Ureter (tissue), 1 donor: ENCODE results near the gene PROSER1. TPM values are rescaled to one million over a fixed set of nuclear protein-coding genes. Genes with fewer than 3 reads are reported as not detected.
"Not testable (repeated sequence)": the region's sequence is repeated elsewhere in the genome, so short reads cannot be mapped to it uniquely, and the experiment has no call there.

Experiments used
- DNase-seq: peaks from one replicate; pipeline ENCODE4 v3.0.0-alpha.2; 2020; ENCODE audit warnings: low spot score
- total RNA-seq: library from RNA; stranded (reverse); gene quantifications from one replicate; pipeline ENCODE4 v1.2.4, GENCODE V29; 2023
- donor health status: DM: yes; HTN: yes; CAD: no.

PROSER1 gene
- 39.6 TPM for total RNA-seq

DNA sequence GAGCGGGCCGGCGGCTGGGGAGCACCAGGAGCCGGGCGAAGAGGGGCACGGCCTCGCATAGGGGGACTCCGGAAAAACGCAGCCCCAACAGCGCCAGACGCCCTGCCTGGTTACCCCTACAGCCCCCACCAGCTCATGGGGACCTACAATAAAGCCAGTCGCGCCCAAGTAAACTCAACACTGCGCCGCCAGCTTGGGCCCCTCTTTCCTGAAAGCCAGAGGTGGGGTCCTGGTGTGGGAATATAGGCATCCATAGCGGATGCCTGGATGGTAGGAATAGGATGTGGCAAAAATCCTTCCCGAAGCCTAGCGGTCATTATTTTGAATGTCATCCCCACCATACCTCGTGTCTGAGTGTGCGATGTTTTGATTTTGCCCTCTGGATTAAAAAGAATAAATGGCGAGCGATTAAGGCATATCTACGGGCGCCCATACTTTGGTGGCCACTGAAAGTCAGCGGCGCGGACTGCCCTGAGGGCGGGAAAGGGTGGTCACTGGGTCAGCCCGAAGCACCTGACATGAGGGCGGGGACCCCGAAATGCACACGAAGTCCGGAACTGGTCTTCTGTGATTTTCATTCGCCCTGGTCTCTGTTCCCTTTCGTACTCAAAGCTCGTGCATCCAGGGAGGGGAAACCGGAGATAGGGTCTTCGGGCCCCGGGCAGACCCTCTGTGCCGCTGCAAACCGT lies at the start of gene PROSER1, which contains the start of gene NHLRC3:
PROSER1 (minus strand) TSS at position 210 of the 689 bp plus-strand sequence. CDS start 847 bp downstream, outside the sequence.
NHLRC3 (plus strand) TSS at position 577 of the 689 bp plus-strand sequence. CDS start 184 bp downstream, outside the sequence.
- peak; percentile 96 for DNase-seq

DNA sequence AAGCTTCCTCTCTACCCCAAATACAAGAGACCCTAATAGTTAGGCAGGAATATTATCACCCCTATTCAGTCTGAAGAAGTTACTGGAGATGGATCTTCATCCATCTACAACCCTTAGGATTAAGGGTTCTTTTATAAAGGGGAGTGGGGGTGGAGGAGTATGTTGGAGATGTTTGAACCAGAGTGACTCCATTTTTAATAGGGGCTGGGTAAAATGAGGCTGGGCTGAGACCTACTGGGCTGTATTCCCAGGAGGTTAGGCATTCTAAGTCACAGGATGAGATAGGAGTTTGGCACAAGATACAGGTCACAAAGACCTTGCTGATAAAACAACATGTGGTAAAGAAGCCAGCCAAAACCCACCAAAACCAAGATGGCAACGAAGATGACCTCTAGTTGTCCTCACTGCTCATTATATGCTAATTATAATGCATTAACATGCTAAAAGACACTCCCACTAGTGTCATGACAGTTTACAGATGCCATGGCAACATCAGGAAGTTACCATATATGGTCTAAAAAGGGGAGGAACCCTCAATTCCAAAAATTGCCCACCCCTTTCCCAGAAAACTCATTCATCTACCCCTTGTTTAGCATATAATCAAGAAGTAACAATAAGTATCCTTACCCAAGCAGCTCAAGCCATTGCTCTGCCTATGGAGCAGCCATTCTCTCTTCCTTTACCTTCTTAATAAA lies 48.5 kb upstream of the PROSER1 start:
- DNase-seq, result not testable (repeated sequence)

DNA sequence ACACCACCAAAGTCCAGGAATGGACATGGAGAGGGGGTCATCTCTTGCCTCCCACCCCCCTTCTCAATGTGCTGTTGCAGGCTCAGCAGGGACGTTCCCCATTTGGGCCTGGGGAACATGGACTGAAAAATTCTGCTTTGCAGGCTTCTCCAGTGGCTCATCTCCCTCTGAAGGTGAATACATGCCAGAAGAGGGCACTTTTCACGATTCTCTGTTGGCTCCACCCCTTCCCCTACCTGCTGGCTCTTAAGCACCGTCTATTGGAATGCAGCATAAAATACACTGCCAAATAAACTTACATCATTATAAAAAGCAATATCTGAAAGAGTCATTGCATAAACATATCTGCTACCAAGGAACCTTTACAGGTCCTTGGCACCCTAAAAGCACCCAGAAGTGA lies 36.1 kb upstream of the PROSER1 start:
- DNase-seq, result no peak

DNA sequence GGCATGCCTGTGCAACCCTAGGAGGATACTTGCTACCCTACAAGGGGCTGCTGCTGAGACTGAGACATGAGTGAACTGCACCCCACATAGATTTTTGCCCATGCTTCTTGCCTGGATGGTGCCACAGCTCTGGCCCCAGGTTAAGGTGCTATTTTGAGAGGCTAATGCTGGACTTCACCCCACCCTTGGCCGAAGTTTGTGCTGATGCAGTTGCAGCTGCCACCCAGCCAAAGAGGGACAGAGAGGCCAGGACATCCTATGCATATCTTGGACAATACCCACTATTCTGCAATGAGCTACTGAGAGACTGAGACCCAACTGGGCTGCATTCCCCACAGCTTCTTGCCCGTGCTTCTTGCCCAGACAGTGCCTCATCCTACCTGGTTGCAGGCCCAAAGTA lies 35.0 kb upstream of the PROSER1 start:
- no peak for DNase-seq

DNA sequence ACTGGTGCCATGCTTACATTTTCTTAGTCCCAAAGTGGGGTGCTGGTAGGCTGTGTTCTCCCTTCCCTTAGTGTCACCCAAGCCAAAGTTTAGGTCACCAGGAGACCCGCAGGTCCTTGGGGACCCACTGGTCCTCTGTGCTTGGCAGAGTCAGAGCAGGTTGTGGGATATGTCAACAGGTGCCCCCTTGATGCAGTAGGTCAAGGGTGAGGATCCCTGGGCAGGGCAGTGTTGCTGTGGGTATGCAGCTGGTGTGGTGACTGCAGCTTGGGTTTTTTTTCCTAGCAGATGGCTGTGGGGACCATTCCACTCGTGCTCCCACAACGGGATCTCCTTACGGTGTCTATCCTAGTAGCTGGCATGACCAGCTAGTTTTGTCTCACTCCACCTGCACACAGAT lies 24.1 kb upstream of the PROSER1 start:
- no peak for DNase-seq

DNA sequence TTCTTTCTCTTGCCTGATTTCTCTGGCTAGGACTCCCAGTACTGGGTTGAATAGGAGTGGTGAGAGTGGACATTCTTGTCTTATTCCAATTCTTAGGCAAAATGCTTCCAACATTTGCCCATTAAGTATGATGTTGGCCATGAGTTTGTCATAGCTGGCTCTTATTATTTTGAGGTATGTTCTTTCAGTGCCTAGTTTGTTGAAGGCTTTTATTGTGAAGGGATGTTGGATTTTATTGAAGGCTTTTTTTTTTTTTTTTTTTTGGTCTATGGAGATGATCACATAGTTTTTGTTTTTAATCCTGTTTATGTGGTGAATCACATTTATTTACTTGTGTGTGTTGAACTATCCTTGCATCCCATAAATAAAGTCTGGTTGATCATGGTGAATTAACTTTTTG lies 20.2 kb upstream of the PROSER1 start:
- no peak for DNase-seq

DNA sequence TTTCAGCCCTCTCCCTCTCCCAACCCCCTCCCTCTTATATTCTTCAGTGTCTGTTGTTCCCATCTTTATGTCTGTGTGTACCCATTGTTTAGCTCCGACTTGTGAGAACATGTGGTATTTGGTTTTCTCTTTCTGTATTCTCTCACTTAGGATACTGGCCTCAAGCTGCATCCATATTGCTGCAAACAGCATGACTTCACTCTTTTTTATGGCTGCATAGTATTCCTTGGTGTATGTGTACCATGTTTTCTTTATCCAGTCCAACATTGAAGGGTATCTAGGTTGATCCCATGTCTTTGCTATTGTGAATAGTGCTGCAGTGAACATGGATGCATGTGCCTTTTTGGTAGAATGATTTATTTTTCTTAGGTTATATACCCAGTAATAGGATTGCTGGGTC lies 18.1 kb upstream of the PROSER1 start:
- no peak for DNase-seq

DNA sequence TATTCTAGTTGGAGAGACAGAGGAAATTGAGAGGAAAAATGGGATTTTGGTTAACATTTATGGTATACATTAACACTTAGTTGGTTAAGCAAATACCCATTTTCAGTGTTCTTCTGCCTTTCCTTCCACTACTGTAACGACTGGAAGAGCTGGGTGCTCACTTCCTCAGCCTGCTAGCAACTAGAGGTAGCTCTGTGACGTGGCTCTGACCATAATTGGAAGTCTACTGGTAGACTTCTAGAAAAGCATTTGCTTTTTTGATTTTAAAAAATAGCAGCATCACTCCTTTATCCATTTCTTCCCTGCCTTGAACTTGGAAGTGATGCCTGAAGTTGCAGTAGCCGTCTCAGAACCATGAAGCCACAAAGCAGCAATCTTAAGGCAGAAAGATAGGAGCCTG lies 16.2 kb upstream of the PROSER1 start:
- no peak for DNase-seq

DNA sequence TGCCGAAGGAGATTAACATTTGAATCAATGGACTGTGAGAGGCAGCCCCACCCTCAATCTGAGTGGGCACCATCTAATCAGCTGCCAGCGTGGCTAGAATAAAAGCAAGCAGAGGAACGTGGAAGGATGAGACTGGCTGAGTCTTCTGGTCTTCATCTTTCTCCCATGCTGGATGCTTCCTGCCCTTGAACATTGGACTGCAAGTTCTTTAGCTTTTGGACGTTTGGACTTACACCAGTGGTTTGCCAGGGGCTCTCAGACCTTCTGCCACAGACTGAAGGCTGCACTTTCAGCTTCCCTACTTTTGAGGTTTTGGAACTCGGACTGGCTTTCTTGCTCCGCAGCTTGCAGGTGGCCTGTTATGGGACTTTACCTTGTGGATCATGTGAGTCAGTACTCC lies 15.1 kb upstream of the PROSER1 start:
- DNase-seq, result no peak

DNA sequence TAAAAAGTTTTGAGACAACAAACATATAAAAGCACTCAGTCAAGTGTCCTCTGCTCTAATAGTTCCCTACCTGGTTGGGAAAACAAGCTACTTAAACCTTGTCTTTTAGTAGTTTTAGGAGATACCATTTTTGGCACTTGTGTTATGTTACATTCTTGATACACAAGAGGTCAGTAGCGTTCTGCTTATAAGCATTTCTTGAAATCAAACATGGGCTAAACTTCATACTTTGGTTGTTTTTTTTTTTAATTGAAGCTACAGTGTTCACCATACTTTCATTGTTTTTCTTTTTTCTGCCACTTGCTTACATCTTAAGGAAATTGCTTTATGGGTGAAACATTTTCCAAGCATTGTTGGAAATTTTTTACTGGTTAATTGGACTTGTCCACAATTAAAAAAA lies 13.3 kb upstream of the PROSER1 start:
- DNase-seq, result no peak

DNA sequence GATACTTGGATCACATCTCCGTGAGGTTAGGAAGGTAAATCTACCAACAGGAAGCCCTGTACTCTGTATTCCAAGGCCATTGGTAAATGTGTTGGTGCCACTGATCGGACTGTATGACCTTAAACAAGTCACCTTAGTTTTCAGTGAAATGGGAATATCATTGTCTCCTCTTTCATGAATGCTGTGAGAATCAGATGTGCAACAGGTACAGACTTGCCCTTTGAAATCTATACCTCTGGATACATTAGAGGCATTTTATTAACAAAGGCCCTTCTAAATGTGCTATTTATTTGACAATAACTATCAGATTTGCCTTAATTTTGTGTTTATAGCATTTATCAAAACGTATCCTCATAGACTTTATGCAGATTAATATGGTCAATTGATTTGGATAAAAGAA lies 11.4 kb upstream of the PROSER1 start:
- DNase-seq, result no peak

DNA sequence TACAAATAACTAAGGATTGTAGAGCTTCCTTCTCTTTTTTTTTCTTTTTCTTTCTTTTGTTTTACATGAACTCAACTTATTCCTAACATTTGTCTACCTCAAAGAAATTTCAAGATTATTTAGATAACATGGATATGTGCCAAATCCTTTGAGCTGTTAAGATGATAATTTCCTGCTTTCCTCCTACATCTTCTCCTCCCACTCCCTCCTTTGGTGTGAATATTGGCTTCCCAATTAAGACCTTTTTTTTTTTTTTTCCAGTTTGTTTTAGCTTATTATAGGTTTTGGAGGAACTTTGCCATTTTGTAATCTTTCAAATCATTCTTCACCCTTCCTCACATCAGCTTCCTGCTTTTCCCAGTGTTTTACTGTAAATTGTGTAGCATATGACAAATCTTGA lies 10.9 kb upstream of the PROSER1 start:
- DNase-seq, result no peak

DNA sequence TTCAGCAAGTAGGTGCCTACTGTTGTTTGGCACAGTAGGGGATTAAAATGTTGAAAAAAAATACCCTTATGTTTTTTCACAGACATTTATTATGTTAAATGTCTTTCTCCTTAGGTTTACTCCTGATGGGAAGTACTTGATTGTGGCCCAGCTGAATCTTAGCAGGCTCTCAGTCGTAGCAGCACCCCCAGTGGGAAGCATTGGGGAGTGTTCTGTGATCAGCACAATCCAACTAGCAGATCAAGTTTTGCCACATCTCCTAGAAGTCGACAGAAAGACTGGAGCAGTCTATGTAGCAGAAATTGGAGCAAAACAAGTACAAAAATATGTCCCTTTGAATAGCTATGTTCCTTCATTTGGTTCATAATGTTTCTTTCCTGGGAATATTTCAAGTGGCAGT lies 9.7 kb upstream of the PROSER1 start:
- DNase-seq, result peak; percentile 61

DNA sequence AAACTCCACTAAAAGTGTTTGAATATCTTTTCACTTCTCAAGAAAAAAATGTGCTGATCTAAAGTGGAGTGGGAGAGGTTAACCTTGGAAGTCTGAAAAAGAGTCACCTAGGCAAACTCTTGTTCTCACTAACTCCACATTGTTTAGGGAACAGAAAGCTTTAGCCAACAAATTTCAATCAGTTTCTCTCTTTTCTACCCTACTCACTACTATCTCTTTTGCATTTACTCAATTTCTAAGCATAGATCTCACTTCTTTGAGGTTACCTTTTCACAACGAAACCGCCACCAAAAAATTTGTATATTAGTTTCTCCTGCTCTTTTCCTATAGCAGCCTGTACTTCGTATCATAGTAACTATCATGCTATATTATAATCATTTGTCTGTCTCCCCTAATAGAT lies 6.6 kb upstream of the PROSER1 start:
- DNase-seq, result no peak

DNA sequence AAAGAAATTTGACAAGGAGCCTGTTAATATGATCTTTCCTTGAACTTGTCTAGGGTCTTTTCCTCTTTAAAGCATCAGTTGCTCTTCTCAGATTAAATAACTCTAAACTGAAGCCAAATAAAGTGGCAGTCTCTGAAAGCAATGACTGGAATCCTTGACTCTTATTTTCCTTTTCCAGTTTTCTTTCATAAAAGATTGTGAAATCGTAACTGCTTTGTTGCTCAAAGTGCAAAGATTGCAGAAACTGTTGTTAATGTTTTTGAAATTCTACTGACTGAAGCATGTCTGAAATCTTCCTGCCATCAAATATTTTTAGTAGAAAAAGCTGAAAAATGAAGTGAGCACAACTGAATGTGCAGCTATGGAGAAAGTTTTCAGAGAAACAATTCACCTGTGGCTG lies 2.3 kb upstream of the PROSER1 start:
- DNase-seq, result no peak

DNA sequence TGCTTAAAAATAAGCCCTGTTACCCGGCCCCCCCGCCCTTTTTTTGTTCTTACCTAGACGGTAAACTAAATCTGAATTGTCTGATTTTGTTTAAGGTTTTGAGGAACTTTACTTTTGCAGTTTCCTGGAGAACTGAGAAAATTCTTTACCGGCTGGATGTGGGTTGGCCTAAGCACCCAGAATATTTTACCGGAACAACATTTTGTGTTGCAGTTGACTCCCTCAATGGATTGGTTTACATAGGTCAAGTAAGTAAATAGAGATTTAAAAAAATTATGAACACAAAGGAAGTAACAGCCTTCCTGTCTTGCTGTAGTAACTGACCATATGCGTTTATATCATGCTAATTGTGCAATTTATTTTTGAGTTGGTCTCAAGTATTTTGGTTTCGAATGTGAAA lies 1.2 kb upstream of the PROSER1 start:
- no peak for DNase-seq

DNA sequence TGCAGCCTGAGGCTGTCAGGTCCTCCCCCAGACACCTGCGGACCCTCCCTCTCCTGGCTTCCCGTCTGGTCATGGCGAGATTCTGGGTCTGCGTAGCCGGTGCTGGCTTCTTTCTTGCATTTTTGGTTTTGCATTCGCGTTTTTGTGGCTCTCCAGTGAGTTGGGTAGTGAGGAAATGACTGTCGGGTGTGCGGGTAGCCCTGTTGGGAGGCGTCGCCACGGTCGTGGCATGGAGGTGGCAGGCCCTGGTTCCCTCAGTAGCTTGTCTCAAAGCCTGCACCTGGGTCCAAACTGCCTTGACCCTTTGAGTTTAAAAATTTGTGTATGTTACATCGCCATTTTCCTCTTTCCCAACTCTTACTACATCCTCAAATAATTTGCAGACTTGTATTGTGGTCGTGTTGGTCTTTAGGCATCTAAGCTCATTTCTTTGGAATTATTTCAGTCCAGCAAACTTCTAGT lies 711 bp upstream of the PROSER1 start:
- peak; percentile 48 for DNase-seq

DNA sequence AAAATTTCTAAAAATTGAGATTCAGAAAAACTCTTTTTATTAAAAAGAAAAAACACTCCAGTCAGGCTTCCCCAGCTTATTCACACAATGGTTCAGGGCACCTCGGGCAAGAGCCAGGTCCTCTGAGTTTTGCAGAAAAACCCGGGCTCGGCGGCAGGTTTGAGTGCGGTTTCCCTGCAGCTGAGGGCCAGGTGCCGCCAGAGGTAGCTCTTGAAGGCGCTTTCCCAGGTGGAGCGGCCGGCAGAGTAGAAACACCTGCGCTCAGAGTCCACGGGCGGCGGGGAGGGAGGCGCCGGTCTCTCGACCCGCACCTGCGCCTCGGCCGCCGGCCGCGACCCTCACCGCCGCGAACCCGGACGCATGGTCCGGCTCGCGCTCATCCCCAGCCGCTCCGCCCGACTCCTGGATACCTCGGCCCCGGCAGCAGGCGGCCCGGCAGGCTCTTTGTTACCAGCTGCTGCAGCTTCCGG lies 444 bp downstream of the PROSER1 start:
- peak; percentile 52 for DNase-seq

DNA sequence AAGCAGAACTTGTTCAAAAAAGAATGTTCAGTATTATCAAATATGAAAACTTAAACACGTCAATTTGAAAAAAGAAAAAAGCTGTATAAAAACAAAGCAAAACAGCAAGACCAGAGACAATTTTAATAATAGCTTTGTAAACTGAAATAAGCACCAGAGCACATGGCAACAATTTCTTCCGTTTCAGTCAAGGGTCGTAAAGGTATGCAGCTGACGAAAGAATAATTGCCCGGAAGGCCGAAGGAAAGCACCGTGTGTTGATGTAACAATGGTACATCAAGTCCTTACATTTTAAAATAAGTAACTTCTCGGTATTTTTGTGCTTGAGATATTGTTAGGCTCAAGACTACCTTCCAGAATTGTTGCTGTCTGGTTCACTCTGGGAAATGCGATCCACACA lies 1.7 kb downstream of the PROSER1 start:
- DNase-seq, result no peak

DNA sequence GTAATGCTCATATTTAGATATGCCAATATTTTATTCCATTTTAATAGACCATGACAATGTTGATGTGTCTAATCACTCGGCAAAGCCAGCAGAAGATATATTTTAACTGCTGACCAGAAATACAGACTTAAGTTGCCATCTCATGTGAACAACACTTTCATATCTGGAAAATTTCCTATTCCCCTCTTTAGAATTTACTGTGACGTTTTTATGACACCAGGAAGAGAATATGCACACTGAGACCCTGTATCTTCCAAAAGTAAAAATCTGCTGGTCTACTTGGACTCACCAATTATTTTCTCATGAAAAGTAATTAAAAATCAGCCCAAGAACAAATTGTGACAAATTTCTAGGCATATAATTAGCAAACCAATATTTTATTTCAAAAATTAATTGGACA lies 2.1 kb downstream of the PROSER1 start:
- no peak for DNase-seq

DNA sequence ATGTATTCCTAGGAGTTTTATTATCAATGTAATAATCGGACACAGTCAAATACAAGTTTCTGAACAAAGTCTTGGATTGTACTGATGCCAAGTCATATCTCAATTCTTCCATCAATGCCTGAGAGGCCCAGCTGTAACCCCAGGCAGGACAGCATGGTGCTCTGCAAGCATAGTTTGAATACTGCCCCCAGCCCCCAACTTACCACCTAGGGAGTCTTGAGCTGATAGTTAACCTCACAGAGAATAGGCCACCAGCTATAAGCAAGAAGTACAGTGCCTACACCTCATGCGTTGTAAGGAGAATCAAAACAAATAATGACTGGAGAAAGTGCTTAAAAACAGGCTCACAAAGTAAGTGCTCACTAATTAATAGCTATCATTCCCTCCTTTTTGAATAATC lies 2.7 kb downstream of the PROSER1 start:
- no peak for DNase-seq

DNA sequence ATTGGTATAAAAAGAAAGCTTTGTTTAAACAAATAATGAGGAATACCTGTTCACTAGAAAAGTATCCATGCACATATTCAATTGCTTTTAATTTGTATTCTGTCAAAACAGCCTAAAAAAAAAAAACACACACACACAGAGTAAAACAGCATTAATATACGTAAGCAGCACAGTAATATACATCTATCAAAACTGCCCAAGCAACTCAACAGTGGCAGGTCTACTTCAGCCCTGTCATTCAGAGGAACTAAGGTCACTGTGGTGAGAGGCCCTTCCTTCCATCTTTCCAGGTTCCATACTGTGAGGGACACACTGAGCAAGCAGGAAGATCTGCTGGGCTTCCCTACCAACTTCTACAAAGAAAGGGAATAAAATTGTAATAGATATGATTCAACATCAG lies 3.8 kb downstream of the PROSER1 start:
- DNase-seq, result no peak

DNA sequence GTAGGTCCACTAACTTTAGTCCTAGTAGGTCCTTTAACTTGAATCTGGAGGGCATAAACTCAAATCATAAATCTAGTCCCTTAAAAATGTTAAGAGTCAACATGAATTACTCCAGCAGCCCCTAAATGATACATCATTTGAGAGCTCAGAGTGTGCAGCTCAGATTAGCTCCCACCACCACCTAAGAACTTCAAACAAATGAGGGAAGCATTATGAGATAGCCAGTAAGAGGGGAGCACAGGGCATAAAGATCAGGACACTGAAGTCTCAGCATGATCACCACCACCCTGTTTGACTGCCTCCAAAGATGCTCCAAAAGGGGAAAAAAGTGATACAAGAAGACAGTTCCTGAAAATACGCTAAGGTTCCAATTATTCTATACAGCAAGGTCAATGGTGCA lies 5.7 kb downstream of the PROSER1 start:
- no peak for DNase-seq
